GM13977 (cell line): ENCODE measurements around the gene TMUB1.

Experiments
- DNase-seq: peaks from one replicate; pipeline ENCODE4 v3.0.0; 2012; ENCODE audit warnings: low spot score
- in situ Hi-C: fragments of 300-500 bp; cut with MboI; formaldehyde crosslinking; loops from one replicate; pipeline ENCODE4 v1.12.0; 2022; ENCODE audit warnings: low sequenced_read_pairs, low pct_unique_long_range_greater_than_20kb, mixed read lengths, inconsistent platforms; ENCODE audit not compliant: unreplicated experiment
- TF ChIP-seq, protein P1 (sequence below): IDR thresholded peaks from 2 replicates; pipeline ENCODE4 v1.5.1; 2012; ENCODE audit warnings: mild to moderate bottlenecking, control low read depth; ENCODE audit not compliant: insufficient read depth; ENCODE audit errors: extremely low read depth, missing control alignments

TMUB1 gene

DNA sequence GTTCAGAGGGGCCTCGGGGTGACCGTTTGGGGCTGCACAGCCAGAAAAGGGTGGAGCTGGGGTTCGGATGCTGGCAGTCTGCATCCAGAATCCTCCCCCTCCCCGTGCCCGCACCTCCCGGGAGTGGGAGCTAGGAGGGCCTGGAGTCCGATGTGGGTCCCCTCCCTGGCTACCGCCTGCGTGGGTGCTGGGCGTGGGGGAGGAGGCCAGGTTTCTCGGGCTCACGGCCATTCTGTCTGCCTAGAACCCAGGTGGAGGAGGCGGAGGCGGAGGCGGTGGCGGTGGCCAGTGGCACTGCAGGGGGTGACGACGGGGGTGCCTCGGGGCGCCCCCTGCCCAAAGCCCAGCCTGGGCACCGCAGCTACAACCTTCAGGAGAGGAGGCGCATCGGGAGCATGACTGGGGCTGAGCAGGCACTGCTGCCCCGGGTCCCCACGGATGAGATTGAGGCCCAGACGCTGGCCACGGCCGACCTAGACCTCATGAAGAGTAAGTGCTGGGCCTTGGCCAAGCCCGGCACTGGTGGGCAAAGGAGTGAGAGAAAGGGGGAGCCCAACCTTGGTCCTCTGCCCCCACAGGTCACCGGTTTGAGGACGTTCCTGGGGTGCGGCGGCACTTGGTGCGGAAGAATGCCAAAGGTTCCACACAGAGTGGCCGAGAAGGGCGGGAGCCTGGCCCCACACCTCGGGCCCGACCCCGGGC, 16.9 kb downstream of the TMUB1 start:
- TF ChIP-seq, protein P1, sequence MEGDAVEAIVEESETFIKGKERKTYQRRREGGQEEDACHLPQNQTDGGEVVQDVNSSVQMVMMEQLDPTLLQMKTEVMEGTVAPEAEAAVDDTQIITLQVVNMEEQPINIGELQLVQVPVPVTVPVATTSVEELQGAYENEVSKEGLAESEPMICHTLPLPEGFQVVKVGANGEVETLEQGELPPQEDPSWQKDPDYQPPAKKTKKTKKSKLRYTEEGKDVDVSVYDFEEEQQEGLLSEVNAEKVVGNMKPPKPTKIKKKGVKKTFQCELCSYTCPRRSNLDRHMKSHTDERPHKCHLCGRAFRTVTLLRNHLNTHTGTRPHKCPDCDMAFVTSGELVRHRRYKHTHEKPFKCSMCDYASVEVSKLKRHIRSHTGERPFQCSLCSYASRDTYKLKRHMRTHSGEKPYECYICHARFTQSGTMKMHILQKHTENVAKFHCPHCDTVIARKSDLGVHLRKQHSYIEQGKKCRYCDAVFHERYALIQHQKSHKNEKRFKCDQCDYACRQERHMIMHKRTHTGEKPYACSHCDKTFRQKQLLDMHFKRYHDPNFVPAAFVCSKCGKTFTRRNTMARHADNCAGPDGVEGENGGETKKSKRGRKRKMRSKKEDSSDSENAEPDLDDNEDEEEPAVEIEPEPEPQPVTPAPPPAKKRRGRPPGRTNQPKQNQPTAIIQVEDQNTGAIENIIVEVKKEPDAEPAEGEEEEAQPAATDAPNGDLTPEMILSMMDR = no peak
- no peak for DNase-seq
- in situ Hi-C loops = no loop called here

DNA sequence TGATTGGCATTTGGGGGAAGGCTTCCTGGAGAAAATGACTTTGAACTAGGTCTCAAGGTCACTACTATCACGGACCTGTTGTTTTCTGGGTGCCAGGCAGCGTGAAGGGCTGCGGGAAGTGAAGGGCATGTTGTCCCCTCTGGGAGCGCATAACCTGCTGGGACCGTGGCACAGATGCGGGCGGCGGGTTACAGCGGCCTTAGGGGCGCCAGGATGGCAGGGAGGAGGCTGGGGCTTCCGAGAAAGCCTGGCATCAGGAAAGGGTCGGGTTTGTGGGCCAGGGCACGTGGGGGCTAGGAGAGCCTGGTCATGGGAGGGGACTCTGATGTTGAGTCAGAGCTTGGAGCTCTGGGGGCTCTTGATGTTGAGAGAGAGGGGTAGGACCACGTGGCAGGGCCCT, 17.8 kb downstream of the TMUB1 start:
- TF ChIP-seq, protein P1 = no peak
- in situ Hi-C loops = no loop called here
- DNase-seq = no peak

DNA sequence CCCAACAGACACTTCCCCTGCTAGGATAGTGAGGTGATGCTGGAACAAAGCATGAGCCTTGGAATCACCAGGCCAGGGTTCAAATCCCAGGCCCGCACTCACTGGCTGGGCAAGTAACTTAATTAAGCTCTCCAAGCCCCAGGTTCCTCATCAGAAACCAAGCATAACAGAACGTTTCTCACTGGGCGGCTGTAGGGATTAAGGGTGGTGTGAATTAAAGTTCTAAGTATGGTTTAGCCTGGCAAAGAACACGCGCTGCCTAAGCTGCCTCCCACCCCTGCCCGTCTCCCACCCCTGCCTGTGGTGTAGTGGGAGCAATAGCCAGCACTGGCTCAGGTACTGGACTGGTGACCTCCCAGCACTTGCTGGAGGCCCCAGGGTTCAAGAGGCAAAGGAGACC, 18.3 kb downstream of the TMUB1 start:
- TF ChIP-seq, protein P1 = no peak

DNA sequence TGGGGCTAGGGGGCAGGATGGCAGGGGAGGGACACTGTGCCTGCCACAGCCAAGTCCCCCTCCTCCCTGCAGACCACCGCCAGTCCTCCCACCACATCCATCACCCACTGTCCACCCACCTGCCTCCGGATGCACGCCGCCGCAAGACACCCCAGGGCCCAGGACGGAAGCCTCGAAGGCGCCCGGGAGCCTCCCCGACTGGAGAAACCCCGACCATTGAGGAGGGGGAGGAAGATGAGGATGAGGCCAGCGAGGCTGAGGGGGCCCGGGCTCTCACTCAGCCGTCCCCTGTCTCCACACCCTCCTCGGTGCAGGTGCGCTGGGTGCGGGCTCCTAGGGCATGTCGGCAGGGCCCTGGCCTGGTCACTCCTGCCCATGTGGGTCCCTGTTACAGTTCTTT, 18.8 kb downstream of the TMUB1 start:
- in situ Hi-C loops = no loop called here

More for the DNA sequence above, 18.3 kb downstream of the TMUB1 start:
- in situ Hi-C loops = no loop called here
- no peak for DNase-seq

DNA sequence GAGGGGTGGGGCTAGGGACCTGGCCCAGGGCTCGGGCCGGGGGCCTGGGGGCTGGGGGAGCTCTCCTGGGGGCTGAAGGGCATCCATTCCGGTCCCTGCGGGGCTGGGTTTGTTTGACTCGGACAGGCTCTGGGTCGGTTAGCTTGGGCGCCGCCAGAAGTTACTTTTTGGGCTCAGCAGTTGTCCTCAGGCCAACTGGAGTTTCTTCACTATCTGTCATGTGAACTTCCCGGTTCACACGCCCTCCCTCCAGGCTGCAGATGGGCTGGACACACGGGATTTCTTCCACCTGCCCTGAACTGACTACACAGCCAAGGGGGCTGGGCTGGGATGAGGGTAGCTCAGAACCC, 20.1 kb downstream of the TMUB1 start:
- DNase-seq = no peak
- TF ChIP-seq, protein P1 = no peak
- in situ Hi-C loops = no loop called here

More for the DNA sequence above, 18.8 kb downstream of the TMUB1 start:
- TF ChIP-seq, protein P1 = no peak
- no peak for DNase-seq

DNA sequence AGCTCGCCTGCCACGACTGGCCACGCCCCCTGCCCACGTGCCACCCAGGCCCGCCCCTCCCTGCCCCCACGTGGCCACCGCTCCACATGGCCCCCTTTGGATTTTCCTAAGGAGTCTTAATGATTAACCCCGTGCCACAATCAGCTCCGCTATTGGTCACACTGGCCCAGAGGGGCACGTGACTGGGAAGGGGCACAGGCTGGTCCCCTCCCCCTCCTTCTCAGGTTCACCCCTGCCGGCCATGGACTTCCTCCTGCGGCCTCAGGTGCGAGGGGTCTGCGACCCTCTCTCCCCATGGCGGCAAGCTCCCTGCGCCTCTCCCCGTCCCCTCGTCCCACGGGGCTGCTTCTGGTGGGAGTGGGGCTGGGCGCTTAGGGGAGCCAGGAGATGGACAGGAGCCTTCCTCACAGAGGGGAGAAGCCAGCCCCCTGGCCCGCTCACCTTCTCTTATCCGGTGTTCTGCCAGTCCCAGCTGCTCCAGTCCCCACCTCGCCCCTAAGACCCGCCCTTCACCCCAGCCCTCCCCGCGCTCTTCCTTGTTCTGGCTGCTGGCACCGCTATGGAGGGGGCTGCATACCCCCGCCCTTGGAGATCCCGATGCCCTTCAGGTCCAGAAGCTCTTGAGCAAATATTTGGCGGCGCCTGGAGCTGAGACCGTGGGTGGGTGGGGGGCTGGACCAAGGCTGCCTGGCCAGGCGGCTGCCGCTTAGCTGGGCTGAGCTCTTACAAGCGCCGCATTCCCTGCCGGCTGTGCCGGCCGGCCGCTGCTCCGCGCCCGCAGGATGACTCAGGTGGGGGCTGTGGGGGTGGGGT, 20.7 kb downstream of the TMUB1 start:
- DNase-seq = no peak
- TF ChIP-seq, protein P1 = no peak
- in situ Hi-C loops = no loop called here
